H1 (cell line): ENCODE data around the gene SNRNP40. TPM values are rescaled to one million over a fixed set of nuclear protein-coding genes. Genes with fewer than 3 reads are reported as not detected.

Source experiments
- CTCF ChIA-PET: fragments of 300-600 bp; sonication (Branson Sonifier 250); formaldehyde crosslinking; loops from one replicate; lab custom pipeline; 2021; ENCODE audit not compliant: partially characterized antibody; lab: Charles Lee
- POLR2A ChIA-PET: fragments of 300-600 bp; sonication (Branson Sonifier 250); formaldehyde crosslinking; loops from one replicate; lab custom pipeline; 2021; ENCODE audit warnings: inconsistent platforms; ENCODE audit not compliant: partially characterized antibody; lab: Charles Lee
- DNase-seq, 2 experiments: peaks; one replicate each; pipeline versions ENCODE4 v3.0.0 to v3.0.0-alpha.2; 2010 to 2022; ENCODE audit warnings: low spot score in 2 of 2, low read depth in 1 of 2, mixed read lengths in 1 of 2
- FAIRE-seq: peaks from 2 replicates; lab custom pipeline; 2011; peaks lifted over from hg19 to GRCh38; lab: Jason Lieb, UNC
- H2AFZ ChIP-seq: 2 replicates; pipeline ENCODE4 v1.8.1; 2012; ENCODE audit warnings: low read length, inconsistent platforms
- H2AK5ac ChIP-seq: 2 replicates; pipeline ENCODE4 v1.6.1; 2013; ENCODE audit warnings: low read depth, low read length
- H2BK120ac ChIP-seq: replicated peaks from 2 replicates; pipeline ENCODE3; 2013; ENCODE audit warnings: low read depth, low read length, inconsistent platforms
- H2BK12ac ChIP-seq: 2 replicates; pipeline ENCODE4 v1.6.1; 2013; ENCODE audit warnings: low read depth, low read length
- H2BK15ac ChIP-seq: 2 replicates; pipeline ENCODE4 v1.6.1; 2013; ENCODE audit warnings: low read length
- H2BK20ac ChIP-seq: 2 replicates; pipeline ENCODE4 v1.6.1; 2013; ENCODE audit warnings: low read length
- H2BK5ac ChIP-seq: 2 replicates; pipeline ENCODE4 v1.6.1; 2013; ENCODE audit warnings: low read depth, low read length
- H3K14ac ChIP-seq: 2 replicates; pipeline ENCODE4 v1.6.1; 2013; ENCODE audit warnings: inconsistent platforms; ENCODE audit not compliant: insufficient read length
- H3K18ac ChIP-seq: 2 replicates; pipeline ENCODE4 v1.6.1; 2013; ENCODE audit warnings: low read length; ENCODE audit errors: extremely low read depth
- H3K23ac ChIP-seq: 2 replicates; pipeline ENCODE4 v1.6.1; 2013; ENCODE audit warnings: inconsistent platforms; ENCODE audit not compliant: insufficient read length
- H3K23me2 ChIP-seq: 2 replicates; pipeline ENCODE4 v1.6.1; 2013; ENCODE audit warnings: low read depth, low read length
- H3K27ac ChIP-seq: 2 replicates; pipeline ENCODE4 v1.6.1; 2011; ENCODE audit warnings: low read depth, low read length, inconsistent platforms
- H3K27me3 ChIP-seq, 4 experiments: replicated peaks in 1 of 4; 1 replicate in 1 of 4; 2 replicates in 3 of 4; pipeline versions ENCODE4 v1.6.1 to v1.8.1; 2011 to 2013; ENCODE audit warnings: low read length in 3 of 4, mild to moderate bottlenecking in 3 of 4, inconsistent platforms in 2 of 4, mixed read lengths in 2 of 4, moderate library complexity in 1 of 4; ENCODE audit not compliant: control insufficient read depth in 3 of 4, insufficient read depth in 3 of 4; ENCODE audit errors: extremely low read depth in 1 of 4
- H3K36me3 ChIP-seq, 4 experiments: 2 replicates each; pipeline versions ENCODE4 v1.6.1 to v1.8.1; 2011 to 2013; ENCODE audit warnings: mild to moderate bottlenecking in 4 of 4, low read length in 3 of 4, moderate library complexity in 2 of 4, control low read depth in 1 of 4, inconsistent platforms in 1 of 4; ENCODE audit not compliant: insufficient read depth in 4 of 4, control insufficient read depth in 2 of 4
- H3K4ac ChIP-seq: replicated peaks from 2 replicates; pipeline ENCODE3; 2013; ENCODE audit warnings: low read length, low read depth, mixed read lengths, inconsistent platforms; ENCODE audit not compliant: insufficient read length
- H3K4me1 ChIP-seq, 4 experiments: replicated peaks in 1 of 4; 1 replicate in 1 of 4; 2 replicates in 3 of 4; pipeline versions ENCODE4 v1.6.1 to v1.8.1; 2011 to 2013; ENCODE audit warnings: low read length in 3 of 4, inconsistent platforms in 2 of 4, mixed read lengths in 1 of 4; ENCODE audit not compliant: insufficient read depth in 4 of 4, control insufficient read depth in 3 of 4
- H3K4me2 ChIP-seq, 2 experiments: 2 replicates each; pipeline versions ENCODE4 v1.6.1 to v1.8.1; 2011 to 2013; ENCODE audit warnings: low read depth in 2 of 2, low read length in 2 of 2, control low read depth in 1 of 2, inconsistent platforms in 1 of 2, mild to moderate bottlenecking in 1 of 2; ENCODE audit not compliant: insufficient read depth in 1 of 2
- H3K4me3 ChIP-seq, 4 experiments: fragments of 200-600, 300-600 bp in 1 of 4; sonication (generic), shearing (Covaris generic), sonication (Bioruptor Twin) in 1 of 4; 2 replicates each; pipeline versions ENCODE4 v1.5.1 to v1.8.1; 2011 to 2016; ENCODE audit warnings: low read length in 4 of 4, low read depth in 3 of 4, control low read depth in 2 of 4, inconsistent platforms in 2 of 4, mild to moderate bottlenecking in 2 of 4, mixed read lengths in 1 of 4, moderate library complexity in 1 of 4; ENCODE audit not compliant: insufficient read depth in 2 of 4; ENCODE audit errors: extremely low read depth in 1 of 4
- H3K56ac ChIP-seq: replicated peaks from 2 replicates; pipeline ENCODE3; 2013; ENCODE audit warnings: low read depth, mild to moderate bottlenecking, mixed read lengths, low read length, inconsistent platforms; ENCODE audit not compliant: insufficient read length
- H3K79me1 ChIP-seq: 2 replicates; pipeline ENCODE4 v1.6.1; 2013; ENCODE audit warnings: low read depth, low read length, control low read depth
- H3K79me2 ChIP-seq, 2 experiments: 2 replicates each; pipeline versions ENCODE4 v1.6.1 to v1.8.1; 2012 to 2013; ENCODE audit warnings: low read length in 2 of 2, mild to moderate bottlenecking in 2 of 2, inconsistent platforms in 1 of 2; ENCODE audit not compliant: insufficient read depth in 2 of 2, control insufficient read depth in 1 of 2
- H3K9ac ChIP-seq, 4 experiments: replicated peaks in 1 of 4; 1 replicate in 1 of 4; 2 replicates in 3 of 4; pipeline versions ENCODE4 v1.6.1 to v1.8.1; 2011 to 2013; ENCODE audit warnings: low read depth in 3 of 4, low read length in 3 of 4, control low read depth in 2 of 4, mild to moderate bottlenecking in 2 of 4, moderate library complexity in 2 of 4, inconsistent platforms in 1 of 4; ENCODE audit errors: extremely low read depth in 1 of 4
- H3K9me3 ChIP-seq, 2 experiments: 2 replicates each; pipeline versions ENCODE4 v1.6.1 to v1.8.1; 2012 to 2013; ENCODE audit warnings: mild to moderate bottlenecking in 2 of 2, moderate library complexity in 2 of 2, control low read depth in 1 of 2, inconsistent platforms in 1 of 2, low read depth in 1 of 2, low read length in 1 of 2, mixed read lengths in 1 of 2; ENCODE audit not compliant: insufficient read depth in 2 of 2
- H4K20me1 ChIP-seq, 2 experiments: replicated peaks in 1 of 2; 2 replicates each; pipeline versions ENCODE3 to v1.8.1; 2011 to 2013; ENCODE audit warnings: inconsistent platforms in 2 of 2, low read length in 2 of 2, mild to moderate bottlenecking in 1 of 2; ENCODE audit not compliant: insufficient read depth in 2 of 2, control insufficient read depth in 1 of 2
- H4K5ac ChIP-seq: 2 replicates; pipeline ENCODE4 v1.6.1; 2013; ENCODE audit warnings: low read length, low read depth, mixed read lengths, inconsistent platforms; ENCODE audit not compliant: insufficient read length
- H4K8ac ChIP-seq: 2 replicates; pipeline ENCODE4 v1.8.0; 2013; ENCODE audit warnings: mild to moderate bottlenecking, moderate library complexity, low read length, inconsistent platforms; ENCODE audit not compliant: insufficient read depth; ENCODE audit errors: extremely low read depth
- H4K91ac ChIP-seq: replicated peaks from 2 replicates; pipeline ENCODE3; 2013; ENCODE audit warnings: low read length, mixed read lengths, inconsistent platforms; ENCODE audit not compliant: insufficient read length
- BACH1 ChIP-seq: IDR thresholded peaks from 2 replicates; pipeline ENCODE4 v1.6.1; 2012; ENCODE audit warnings: low read length, improper control_type of control experiment
- BCL11A ChIP-seq, 2 experiments: IDR thresholded peaks; one replicate each; pipeline ENCODE4 v1.6.1; 2011; ENCODE audit warnings: low read depth in 2 of 2, low read length in 2 of 2, mild to moderate bottlenecking in 2 of 2
- CBX5 ChIP-seq: fragments of 300-800, 300-1000 bp; sonication (generic); IDR thresholded peaks from 2 replicates; pipeline ENCODE4 v1.7.1; 2016; ENCODE audit warnings: antibody characterized with exemption, low read length, low read depth
- CREB1 ChIP-seq: IDR thresholded peaks from 2 replicates; pipeline ENCODE4 v1.6.1; 2012; ENCODE audit warnings: inconsistent platforms
- GABPA ChIP-seq: IDR thresholded peaks from 2 replicates; pipeline ENCODE4 v1.6.1; 2011; ENCODE audit warnings: mild to moderate bottlenecking, low read length, moderate library complexity, borderline replicate concordance; ENCODE audit not compliant: insufficient read depth
- GTF2F1 ChIP-seq: IDR thresholded peaks from 2 replicates; pipeline ENCODE4 v1.6.1; 2012; ENCODE audit warnings: low read depth, low read length, improper control_type of control experiment, borderline replicate concordance
- KDM1A ChIP-seq: fragments of 200-600, 300-600 bp; sonication (generic); IDR thresholded peaks from 2 replicates; pipeline ENCODE4 v1.7.1; 2016; ENCODE audit warnings: mild to moderate bottlenecking, low read length, borderline replicate concordance
- KDM4A ChIP-seq: IDR thresholded peaks from one replicate; pipeline ENCODE4 v1.7.1; 2012; ENCODE audit warnings: low read depth, mild to moderate bottlenecking, moderate library complexity, low read length, inconsistent platforms; ENCODE audit not compliant: severe bottlenecking
- NANOG ChIP-seq: IDR thresholded peaks from 2 replicates; pipeline ENCODE4 v1.6.1; 2011; ENCODE audit warnings: low read length, low read depth, mild to moderate bottlenecking, inconsistent platforms; ENCODE audit not compliant: insufficient read depth, poor library complexity, severe bottlenecking
- POLR2AphosphoS5 ChIP-seq: IDR thresholded peaks from 2 replicates; pipeline ENCODE4 v1.6.1; 2011; ENCODE audit warnings: low read depth, low read length
- SIN3A ChIP-seq, 2 experiments: IDR thresholded peaks in 1 of 2; conservative IDR thresholded peaks in 1 of 2; 2 replicates each; pipeline ENCODE4 v1.6.1; 2011 to 2012; ENCODE audit warnings: low read length in 2 of 2, improper control_type of control experiment in 1 of 2, low read depth in 1 of 2, mild to moderate bottlenecking in 1 of 2
- TAF7 ChIP-seq: optimal IDR thresholded peaks from 2 replicates; pipeline ENCODE3; 2011; ENCODE audit warnings: low read depth, mild to moderate bottlenecking, inconsistent platforms, low read length, moderate library complexity, borderline replicate concordance
- TBP ChIP-seq: IDR thresholded peaks from 2 replicates; pipeline ENCODE4 v1.6.1; 2011; ENCODE audit warnings: low read depth, low read length, improper control_type of control experiment
- TCF12 ChIP-seq: IDR thresholded peaks from 2 replicates; pipeline ENCODE4 v1.6.1; 2011; ENCODE audit warnings: low read depth, mild to moderate bottlenecking, low read length
- TEAD4 ChIP-seq: IDR thresholded peaks from 2 replicates; pipeline ENCODE4 v1.6.1; 2012; ENCODE audit warnings: low read depth, low read length, inconsistent platforms, mixed read lengths
- WGBS, 2 experiments: shearing (Covaris generic) in 1 of 2; methylation state at CpG; one replicate each; pipeline versions ENCODE4 v1.1.6 to v1.1.7; 2013 to 2015; ENCODE audit warnings: low lambda C conversion rate in 2 of 2, mixed read lengths in 2 of 2, inconsistent platforms in 1 of 2, low coverage in 1 of 2, missing lambda C conversion rate in 1 of 2; ENCODE audit not compliant: insufficient replicate concordance in 2 of 2, insufficient coverage in 1 of 2, insufficient read length in 1 of 2; ENCODE audit errors: extremely low coverage in 1 of 2, missing lambda C conversion rate in 1 of 2; 5-methylcytosine and 5-hydroxymethylcytosine counted together
- polyA plus RNA-seq, 7 experiments: library from polyadenylated mRNA; depleted of rRNA in 3 of 7; stranded (reverse) in 5 of 7; unstranded in 2 of 7; fragments of >200 nt in 5 of 7; fragments of 200-250 nt in 2 of 7; gene quantifications; 1 replicate in 5 of 7; 2 replicates in 1 of 7; 4 replicates in 1 of 7; pipeline versions ENCODE4 v1.2.1 to v1.2.3, GENCODE V29; 2011 to 2013; ENCODE audit warnings: missing spikeins in 2 of 7, mixed read lengths in 2 of 7
- total RNA-seq: library from RNA; stranded (reverse); fragmentation: NEBNext Ultra II Directional; extraction: Animal tissue kit (Norgen Biotek cat#: 25700); gene quantifications from 2 replicates; pipeline ENCODE4 v1.2.1, GENCODE V29; 2021

SNRNP40 gene
- total and polyA plus RNA-seq, 2 of the 8 experiments (the other 6 are each of a cell fraction or from before 2014, with no cell fraction given): 97.4 to 113 TPM

- DNase-seq (no peak), FAIRE-seq (no peak)
- CTCF ChIA-PET: interaction anchor here (0.9 to 1.9 kb wide), 7 partner anchors 11 to 40 kb away, joined by 3 to 10 read pairs (median 4); no protein-coding TSS in a partner anchor
- TF ChIP-seq GABPA (no peak), TAF7 (no peak), BCL11A (IDR thresholded peaks at IDR 0.05; ENCODE audit: low read depth in 2 of 2, low read length in 2 of 2) (no peak), TBP (no peak), CBX5 (no peak), TCF12 (no peak), SIN3A (conservative IDR thresholded peaks at IDR 0.05 in 1 of 2, IDR thresholded peaks at IDR 0.05 in 1 of 2; ENCODE audit: low read depth in 1 of 2, low read length in 2 of 2) (no peak), NANOG (no peak), TEAD4 (no peak), KDM4A (no peak), BACH1 (no peak), KDM1A (no peak), CREB1 (no peak), POLR2AphosphoS5 (no peak), GTF2F1 (no peak)
Observed at GRCh38 chr1:31224068-31224467, 72.5 kb downstream of the SNRNP40 start.

More at GRCh38 chr1:31224068-31224467, 72.5 kb downstream of the SNRNP40 start:
- H3K18ac ChIP-seq: no peak overlapping the region
- no peak overlapping the region for H4K5ac ChIP-seq
- H2BK20ac ChIP-seq: no peak overlapping the region
- no peak overlapping the region for H2BK120ac ChIP-seq
- H3K27ac ChIP-seq: no peak overlapping the region
- no peak overlapping the region for H2BK12ac ChIP-seq
- no peak overlapping the region for H3K14ac ChIP-seq
- H3K9ac ChIP-seq: no peak overlapping the region
- H4K20me1 ChIP-seq: peaks cover 5 to 8% of the 10 kb centered on the region in 2 experiments
- H3K56ac ChIP-seq: no peak overlapping the region
- POLR2A ChIA-PET: no interaction called here
- no peak overlapping the region for H3K4me2 ChIP-seq
- H3K4ac ChIP-seq: no peak overlapping the region
- H3K79me2 ChIP-seq: peaks cover 3% of the 10 kb centered on the region in 2 experiments; a peak in 1 of 4 replicates
- no peaks in the 10 kb centered on the region for H3K9me3 ChIP-seq
- no peaks in the 10 kb centered on the region for H3K36me3 ChIP-seq
- H3K27me3 ChIP-seq: no peaks in the 10 kb centered on the region
- H4K8ac ChIP-seq: no peak overlapping the region
- H2AFZ ChIP-seq: no peak overlapping the region
- H2BK15ac ChIP-seq: no peak overlapping the region
- peaks cover 0 to 2% (median 0%) of the 10 kb centered on the region in 4 experiments; a peak in 3 of 7 replicates for H3K4me1 ChIP-seq
- no peak overlapping the region for H3K4me3 ChIP-seq
- no peak overlapping the region for H2BK5ac ChIP-seq
- H3K23me2 ChIP-seq: no peaks in the 10 kb centered on the region
- no peak overlapping the region for H3K23ac ChIP-seq
- peaks cover 12% of the 10 kb centered on the region; the same call in 1 of the 2 replicates for H3K79me1 ChIP-seq
- H2AK5ac ChIP-seq: no peak overlapping the region
- WGBS, 2 experiments: 82% methylated on average over 9 of the region's 9 CpGs; no CpG with 5 or more reads in 1 of the 2 experiments
- H4K91ac ChIP-seq: no peak overlapping the region
